Aorta (tissue), 5 donors: Measurements from ENCODE around the gene DHPS. TPM values are rescaled to one million over a fixed set of nuclear protein-coding genes. Genes with fewer than 3 reads are reported as not detected.
"Not testable (repeated sequence)": the region's sequence is repeated elsewhere in the genome, so short reads cannot be mapped to it uniquely, and the experiment has no call there.

Experiments used
- ATAC-seq: fragments of 200-7000 bp; cut with Tn5 transposase; one replicate; pipeline ENCODE4 v1.9.1; 2022; ENCODE audit warnings: moderate library complexity; ENCODE audit not compliant: low FRiP score
- DNase-seq, 2 donors: peaks; one replicate each; pipeline ENCODE4 v3.0.0-alpha.2; 2020
- H3K27ac ChIP-seq, 2 donors: one replicate each; pipeline ENCODE4 v1.5.1; 2013; ENCODE audit warnings: low read length in 2 of 2, mild to moderate bottlenecking in 2 of 2, moderate library complexity in 2 of 2, control low read depth in 1 of 2, inconsistent platforms in 1 of 2, low read depth in 1 of 2
- H3K27me3 ChIP-seq, 2 donors: one replicate each; pipeline ENCODE4 v1.6.1; 2013; ENCODE audit warnings: control low read depth in 1 of 2, low read length in 1 of 2, mild to moderate bottlenecking in 1 of 2, moderate library complexity in 1 of 2; ENCODE audit not compliant: insufficient read depth in 2 of 2, control insufficient read depth in 1 of 2
- H3K36me3 ChIP-seq, 2 donors: one replicate each; pipeline ENCODE4 v1.6.1; 2013; ENCODE audit warnings: control low read depth in 1 of 2, low read length in 1 of 2, mild to moderate bottlenecking in 1 of 2; ENCODE audit not compliant: insufficient read depth in 2 of 2, control insufficient read depth in 1 of 2
- H3K4me1 ChIP-seq, 2 donors: one replicate each; pipeline ENCODE4 v1.6.1; 2013; ENCODE audit warnings: low read length in 2 of 2, control low read depth in 1 of 2, mild to moderate bottlenecking in 1 of 2, moderate library complexity in 1 of 2; ENCODE audit not compliant: insufficient read depth in 2 of 2, control insufficient read depth in 1 of 2
- H3K4me3 ChIP-seq, 2 donors: one replicate each; pipeline ENCODE4 v1.5.1; 2013; ENCODE audit warnings: low read length in 2 of 2, control low read depth in 1 of 2, mild to moderate bottlenecking in 1 of 2
- H3K9me3 ChIP-seq: one replicate; pipeline ENCODE4 v1.6.1; 2013; ENCODE audit warnings: mild to moderate bottlenecking, low read length; ENCODE audit not compliant: control insufficient read depth
- WGBS, 2 donors: extraction: QIAGEN DNeasy Blood & Tissue Kit; methylation state at CpG; one replicate each; pipeline ENCODE4 v1.1.7; 2013; 5-methylcytosine and 5-hydroxymethylcytosine counted together
- intact Hi-C, 2 donors: fragments of 100-400 bp; cut with DNase I; formaldehyde crosslinking; loops; one replicate each; pipeline versions ENCODE4 v1.14.2 to v1.15.0; 2022
- polyA plus RNA-seq, 2 donors: library from polyadenylated mRNA; stranded (reverse); fragments of 200-250 nt; gene quantifications; one replicate each; pipeline ENCODE4 v1.2.3, GENCODE V29; 2013
- total RNA-seq, 2 donors: library from RNA; stranded (reverse); fragmentation: NEBNext Ultra II Directional; extraction: Animal tissue kit (Norgen Biotek cat#: 25700); gene quantifications; one replicate each; pipeline ENCODE4 v1.2.1, GENCODE V29; 2021
- donor health status: healthy with polysubstance abuse.
- donor health status: Bipolar disorder and iron deficiency.
- donor health status: DM: no; HTN: no; CAD: no.
- donor health status: DM: no; HTN: no; CAD: no.
- donor health status: DM: yes; HTN: yes; CAD: no.

The DHPS gene
- total and polyA plus RNA-seq, 4 donors, result 42.7 to 94.8 (median 62.0) TPM

- Histone ChIP-seq H3K4me3 (no peak overlapping the region), H3K9me3 (no peaks in the 10 kb centered on the region), H3K4me1 (no peaks in the 10 kb centered on the region), H3K27me3 (no peaks in the 10 kb centered on the region), H3K27ac (no peak overlapping the region), H3K36me3 (no peaks in the 10 kb centered on the region)
- WGBS, 2 donors, result 7 to 8% methylated on average over 29 of the region's 29 CpGs
- no peak for DNase-seq
- intact Hi-C loops, result no loop called here
- peak; percentile 42 for ATAC-seq
These were observed 33.6 kb downstream of the DHPS start for GRCh38 chr19:12648088-12648487.

- Histone ChIP-seq H3K4me3 (no peak overlapping the region), H3K36me3 (no peaks in the 10 kb centered on the region), H3K27ac (no peak overlapping the region), H3K4me1 (no peaks in the 10 kb centered on the region), H3K27me3 (no peaks in the 10 kb centered on the region), H3K9me3 (no peaks in the 10 kb centered on the region)
- ATAC-seq (peak; percentile 89), DNase-seq (peak; percentile 74 to 91)
- WGBS, 2 donors, result 8 to 11% methylated on average over 30 to 31 of the region's 31 CpGs
- intact Hi-C loops, result no loop called here
These were observed 34.1 kb downstream of the DHPS start for GRCh38 chr19:12647490-12648071.

GRCh38 chr19:12647047-12647446 lies 34.6 kb downstream of the DHPS start:
- intact Hi-C loops, result no loop called here
- no peak overlapping the region for H3K27ac ChIP-seq
- no peaks in the 10 kb centered on the region for H3K36me3 ChIP-seq
- no peaks in the 10 kb centered on the region for H3K4me1 ChIP-seq
- WGBS, 2 donors, result 72 to 78% methylated on average over 8 of the region's 8 CpGs
- no peak overlapping the region for H3K4me3 ChIP-seq
- H3K9me3 ChIP-seq, result no peaks in the 10 kb centered on the region
- DNase-seq, result peak in 1 of 2 donors; percentile 63
- no peaks in the 10 kb centered on the region for H3K27me3 ChIP-seq
- no peak for ATAC-seq

- WGBS, 2 donors, result 90 to 91% methylated on average over 10 of the region's 10 CpGs
- no peak for ATAC-seq
- H3K36me3 ChIP-seq, result no peaks in the 10 kb centered on the region
- H3K27ac ChIP-seq, result no peak overlapping the region
- H3K4me3 ChIP-seq, result no peak overlapping the region
- intact Hi-C loops, result no loop called here
- peak in 1 of 2 donors; percentile 55 for DNase-seq
- H3K9me3 ChIP-seq, result no peaks in the 10 kb centered on the region
- H3K27me3 ChIP-seq, result no peaks in the 10 kb centered on the region
- no peaks in the 10 kb centered on the region for H3K4me1 ChIP-seq
These were observed 35.1 kb downstream of the DHPS start for GRCh38 chr19:12646551-12646950.

DNA sequence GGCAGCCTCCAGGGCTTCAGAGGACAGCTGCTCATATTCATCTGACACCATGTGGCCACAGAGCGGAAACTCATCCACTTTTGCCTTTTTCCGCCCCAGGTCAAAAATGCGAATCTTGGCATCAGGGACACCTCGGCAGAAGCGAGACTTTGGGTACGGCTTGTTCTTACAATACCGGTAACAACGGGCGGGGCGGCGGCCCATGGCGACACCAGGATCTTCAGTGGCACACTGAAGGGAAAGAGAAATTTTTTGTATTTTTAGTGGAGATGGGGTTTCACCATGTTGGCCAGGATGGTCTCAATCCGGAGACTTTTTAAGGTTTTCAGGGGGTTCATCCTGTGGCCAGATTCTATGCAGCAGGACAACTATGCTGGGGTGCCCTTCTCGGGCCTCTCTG lies 38.0 kb downstream of the DHPS start:
- ATAC-seq, result not testable (repeated sequence)
- whole genome bisulfite sequencing, 2 donors, result 95 to 96% methylated on average over 14 of the region's 14 CpGs
- DNase-seq, result peak in 1 of 2 donors; percentile 69

GRCh38 chr19:12642506-12642905 lies 39.2 kb downstream of the DHPS start:
- Histone ChIP-seq H3K27ac (no peak overlapping the region), H3K9me3 (no peaks in the 10 kb centered on the region), H3K27me3 (no peaks in the 10 kb centered on the region), H3K36me3 (no peaks in the 10 kb centered on the region), H3K4me1 (no peaks in the 10 kb centered on the region), H3K4me3 (no peak overlapping the region)
- DNase-seq, result peak in 1 of 2 donors; percentile 68
- ATAC-seq, result no peak
- WGBS, 2 donors, result 92 to 93% methylated on average over 26 of the region's 26 CpGs
- intact Hi-C loops, result no loop called here

More for the DNA sequence above, 38.0 kb downstream of the DHPS start:
- H3K9me3 ChIP-seq, H3K36me3 ChIP-seq, H3K4me1 ChIP-seq, H3K27me3 ChIP-seq, H3K4me3 ChIP-seq, H3K27ac ChIP-seq, intact Hi-C loops: not testable (repeated sequence)

DNA sequence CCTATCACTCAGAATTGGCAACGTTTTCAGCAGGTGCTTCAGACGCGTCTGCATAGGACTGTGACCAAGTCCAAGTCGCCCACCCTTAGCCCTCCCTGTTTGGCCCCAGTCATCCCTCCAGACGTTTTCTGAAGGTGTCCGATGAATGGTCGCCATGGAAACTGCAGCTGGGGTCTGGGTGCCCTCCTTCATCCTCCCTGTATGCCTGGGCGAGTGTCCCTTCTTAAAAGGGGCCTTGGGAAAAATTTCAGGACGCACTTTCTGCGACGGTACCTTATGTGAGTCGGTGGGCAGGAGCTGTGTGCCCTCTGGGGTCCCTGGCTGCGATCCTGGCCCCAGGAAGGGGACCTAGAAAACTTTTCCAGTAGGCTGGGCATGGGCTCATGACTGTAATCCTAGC lies 40.2 kb downstream of the DHPS start:
- 73 to 74% methylated on average over 13 of the region's 13 CpGs for WGBS, 2 donors
- H3K27ac ChIP-seq, result no peak overlapping the region
- no peaks in the 10 kb centered on the region for H3K36me3 ChIP-seq
- no peaks in the 10 kb centered on the region for H3K4me1 ChIP-seq
- intact Hi-C loops, result no loop called here
- DNase-seq, result peak in 1 of 2 donors; percentile 52
- H3K9me3 ChIP-seq, result no peaks in the 10 kb centered on the region
- no peak overlapping the region for H3K4me3 ChIP-seq
- no peaks in the 10 kb centered on the region for H3K27me3 ChIP-seq
- no peak for ATAC-seq

DNA sequence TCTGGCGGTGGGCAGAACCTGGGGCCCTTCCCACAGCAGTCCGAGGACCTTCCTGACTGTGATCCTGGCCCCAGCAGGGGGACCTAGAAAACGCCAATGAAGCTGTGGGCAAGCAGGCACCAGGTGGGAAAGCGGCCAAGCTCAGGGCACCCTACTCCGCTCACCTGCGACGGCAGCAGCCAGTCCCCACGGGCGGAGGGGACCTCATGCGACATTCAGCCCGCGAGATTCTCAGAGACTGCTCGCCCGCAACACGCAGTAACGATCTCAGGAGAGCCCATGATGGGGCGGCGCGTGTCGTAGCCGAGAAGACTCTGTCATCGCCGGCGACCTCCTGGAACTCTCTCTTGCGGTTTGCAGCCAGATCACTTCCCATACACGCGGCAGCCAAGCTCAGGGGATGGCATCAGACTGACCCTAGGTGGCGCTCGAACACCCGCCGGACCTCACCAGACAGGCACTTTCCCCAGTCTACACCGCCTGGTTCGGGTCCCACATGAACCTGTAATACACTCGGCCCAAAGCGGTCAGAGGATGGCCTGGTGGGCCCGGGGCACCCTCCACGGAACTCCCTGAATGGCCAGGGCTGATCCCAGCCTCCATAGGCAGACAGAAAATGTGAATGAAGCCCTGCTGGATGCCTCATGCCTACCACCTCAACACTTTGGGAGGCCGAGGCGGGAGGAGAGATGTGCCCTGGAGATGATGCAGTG lies 41.6 kb downstream of the DHPS start:
- DNase-seq (peak; percentile 92 to 94), ATAC-seq (peak; percentile 91)
- Histone ChIP-seq H3K27me3 (no peaks in the 10 kb centered on the region), H3K36me3 (no peaks in the 10 kb centered on the region), H3K9me3 (no peaks in the 10 kb centered on the region), H3K4me3 (no peak overlapping the region), H3K27ac (no peak overlapping the region), H3K4me1 (no peaks in the 10 kb centered on the region)
- WGBS, 2 donors, result 9 to 10% methylated on average over 39 of the region's 39 CpGs
- intact Hi-C loops, result no loop called here

DNA sequence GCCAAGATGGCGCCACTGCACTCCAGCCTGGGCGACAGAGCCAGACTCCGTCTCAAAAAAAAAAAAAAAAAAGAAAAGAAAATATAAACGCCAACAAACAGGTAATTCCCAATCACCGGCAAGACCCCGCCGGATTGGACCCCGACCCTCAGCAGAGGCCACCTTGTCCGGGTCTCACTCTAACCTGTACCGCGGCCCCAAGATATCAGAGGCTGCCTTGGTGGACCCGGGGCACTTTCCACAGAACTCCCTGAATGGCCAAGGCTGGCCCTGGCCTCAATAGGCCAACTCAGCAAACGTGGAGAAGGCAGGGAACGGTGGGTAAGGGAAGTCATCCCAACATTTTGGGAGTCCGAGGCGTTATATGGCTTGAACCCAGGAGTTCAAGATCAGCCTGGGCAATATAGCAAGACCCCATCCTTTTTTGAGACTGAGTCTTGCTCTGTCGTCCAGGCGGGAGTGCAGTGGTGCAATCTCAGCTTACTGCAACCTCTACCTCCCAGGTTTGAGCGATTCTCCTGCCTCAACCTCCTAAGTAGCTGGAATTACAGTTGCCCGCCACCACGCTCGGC lies 43.0 kb downstream of the DHPS start:
- no peaks in the 10 kb centered on the region for H3K27me3 ChIP-seq
- no peaks in the 10 kb centered on the region for H3K4me1 ChIP-seq
- no peaks in the 10 kb centered on the region for H3K9me3 ChIP-seq
- DNase-seq, result peak in 1 of 2 donors; percentile 63
- H3K36me3 ChIP-seq, result no peaks in the 10 kb centered on the region
- no peak for ATAC-seq
- intact Hi-C loops, result no loop called here
- no peak overlapping the region for H3K27ac ChIP-seq
- WGBS, 2 donors, result 95% methylated on average over 20 to 22 of the region's 22 CpGs
- H3K4me3 ChIP-seq, result no peak overlapping the region
